MM.1S (cell line): ENCODE results near the gene ZNRF3.

Experiments used
- CTCF ChIP-seq: fragments of 300-600 bp; sonication (generic); IDR thresholded peaks from 2 replicates; pipeline ENCODE4 v1.5.1; 2016; ENCODE audit warnings: antibody characterized with exemption, low read length, mixed read lengths
- EZH2 ChIP-seq: fragments of 300-600 bp; sonication (generic); optimal IDR thresholded peaks from 2 replicates; pipeline ENCODE3; 2017; ENCODE audit warnings: low read depth, mild to moderate bottlenecking, antibody characterized with exemption, low read length, mixed read lengths
- EZH2phosphoT487 ChIP-seq: fragments of 300-600 bp; sonication (generic); IDR thresholded peaks from 2 replicates; pipeline ENCODE4 v1.6.1; 2018; ENCODE audit warnings: antibody characterized with exemption, low read length

GRCh38 chr22:28936200-28936599 lies 52.8 kb downstream of the ZNRF3 start:
- TF ChIP-seq CTCF, result no peak
- no peak for TF ChIP-seq EZH2
- no peak for TF ChIP-seq EZH2phosphoT487
